ENCODE results near the gene TEX29. TPM values are rescaled to one million over a fixed set of nuclear protein-coding genes. Genes with fewer than 3 reads are reported as not detected.

The TEX29 gene
- total and polyA plus RNA-seq, 8 donors = 0.35 to 1.2 (median 0.58) TPM

GRCh38 chr13:111336666-111337065, 16.2 kb downstream of the TEX29 start:
- Histone ChIP-seq H3K9me3 (peaks cover 0 to 7% of the 10 kb centered on the region in 2 donors), H3K27ac (no peak overlapping the region), H3K4me3 (no peak overlapping the region), H3K27me3 (no peaks in the 10 kb centered on the region), H3K4me1 (no peaks in the 10 kb centered on the region), H3K36me3 (no peaks in the 10 kb centered on the region)
- DNase-seq (no peak), ATAC-seq (no peak)
- intact Hi-C loops (cut with DNase I) = no loop called here
- no peak for TF ChIP-seq CTCF (IDR thresholded peaks at IDR 0.05)

DNA sequence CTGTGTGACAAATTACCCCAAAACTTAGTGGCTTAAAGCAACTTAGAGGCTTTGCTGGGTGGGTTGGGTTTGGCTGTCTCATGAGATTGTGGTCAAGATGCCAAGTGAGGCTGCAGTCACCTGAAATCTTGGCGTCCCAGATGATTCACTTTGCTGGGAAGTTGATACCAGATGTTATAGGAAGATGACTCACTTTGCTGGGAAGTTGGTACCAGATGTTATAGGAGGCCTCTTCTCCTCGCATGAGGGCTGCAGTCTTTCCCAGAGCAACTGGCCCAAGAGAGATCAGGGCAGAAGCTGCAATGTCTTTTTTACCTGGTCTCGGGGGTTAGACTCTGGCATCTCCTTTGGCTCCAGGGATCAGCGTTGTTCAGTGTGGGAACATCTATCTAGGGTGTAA, 16.8 kb downstream of the TEX29 start:
- H3K4me1 ChIP-seq = no peaks in the 10 kb centered on the region
- intact Hi-C loops (cut with DNase I) = no loop called here
- no peak for ATAC-seq
- no peak for TF ChIP-seq CTCF (IDR thresholded peaks at IDR 0.05)
- no peak overlapping the region for H3K4me3 ChIP-seq
- H3K9me3 ChIP-seq = peaks cover 0 to 7% of the 10 kb centered on the region in 2 donors
- H3K27ac ChIP-seq = no peak overlapping the region
- H3K27me3 ChIP-seq = no peaks in the 10 kb centered on the region
- no peak for DNase-seq
- H3K36me3 ChIP-seq = no peaks in the 10 kb centered on the region

- Histone ChIP-seq H3K36me3 (no peaks in the 10 kb centered on the region), H3K4me3 (no peak overlapping the region), H3K9me3 (peaks cover 0 to 7% of the 10 kb centered on the region in 2 donors), H3K4me1 (no peaks in the 10 kb centered on the region), H3K27me3 (no peaks in the 10 kb centered on the region), H3K27ac (no peak overlapping the region)
- ATAC-seq (no peak), DNase-seq (no peak)
- no peak for TF ChIP-seq CTCF (IDR thresholded peaks at IDR 0.05)
- intact Hi-C loops (cut with DNase I) = no loop called here
Measured at GRCh38 chr13:111337741-111338140, 17.3 kb downstream of the TEX29 start.

DNA sequence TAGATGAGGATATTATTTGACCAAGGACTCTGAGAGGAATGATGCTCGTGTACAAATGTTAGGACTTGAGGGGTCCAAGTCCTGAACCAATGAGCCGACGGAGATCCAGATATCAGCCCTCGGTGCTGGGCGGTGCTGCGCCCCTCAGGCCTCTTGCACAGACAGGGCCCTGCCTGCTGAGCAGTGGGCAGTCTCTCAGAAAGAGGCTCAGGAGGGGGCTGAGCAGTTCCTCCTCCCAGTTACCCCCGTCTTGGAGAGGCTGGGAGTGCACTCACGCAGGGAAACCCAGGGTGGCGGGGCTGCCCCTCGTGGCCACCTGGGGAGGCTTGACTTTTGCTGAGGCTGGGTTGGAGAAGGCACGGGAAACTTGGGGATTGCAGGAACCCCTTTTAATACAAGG, 18.4 kb downstream of the TEX29 start:
- intact Hi-C loops (cut with DNase I) = no loop called here
- H3K9me3 ChIP-seq = peaks cover 0 to 7% of the 10 kb centered on the region in 2 donors
- no peak for ATAC-seq

More for the DNA sequence above, 18.4 kb downstream of the TEX29 start:
- H3K4me1 ChIP-seq = no peaks in the 10 kb centered on the region
- H3K27ac ChIP-seq = no peak overlapping the region
- H3K27me3 ChIP-seq = no peaks in the 10 kb centered on the region
- H3K36me3 ChIP-seq = no peaks in the 10 kb centered on the region
- DNase-seq = no peak
- no peak for TF ChIP-seq CTCF (IDR thresholded peaks at IDR 0.05)
- H3K4me3 ChIP-seq = no peak overlapping the region

All from left lung (tissue), 10 donors.